Calu3 (cell line): ENCODE measurements around the gene SLC46A1. TPM values are rescaled to one million over a fixed set of nuclear protein-coding genes. Genes with fewer than 3 reads are reported as not detected.
"Not testable (repeated sequence)": the region's sequence is repeated elsewhere in the genome, so short reads cannot be mapped to it uniquely, and the experiment has no call there.

ENCODE experiments used
- BruUV-seq: library from RNA; stranded (reverse); fragments of 400-500 nt; replicated peaks from 2 replicates; lab custom pipeline; 2021; lab: Mats Ljungman, UMichigan
- CTCF ChIA-PET: fragments of 300-600 bp; sonication (Branson Sonifier 250); formaldehyde crosslinking; loops from one replicate; lab custom pipeline; 2022; ENCODE audit warnings: antibody characterized with exemption; lab: Charles Lee
- DNase-seq: peaks from one replicate; pipeline ENCODE4 v3.0.0; 2022
- H3K27ac Mint-ChIP-seq: one replicate; pipeline ENCODE4 v1.8.0; 2022; ENCODE audit warnings: mixed read lengths; ENCODE audit not compliant: unreplicated experiment
- H3K27me3 Mint-ChIP-seq: one replicate; pipeline ENCODE4 v1.8.0; 2022; ENCODE audit warnings: mixed read lengths; ENCODE audit not compliant: unreplicated experiment
- H3K36me3 Mint-ChIP-seq: one replicate; pipeline ENCODE4 v1.8.0; 2022; ENCODE audit warnings: mild to moderate bottlenecking, moderate library complexity, mixed read lengths; ENCODE audit not compliant: insufficient read depth, unreplicated experiment
- H3K4me1 Mint-ChIP-seq: one replicate; pipeline ENCODE4 v1.8.0; 2022; ENCODE audit warnings: mild to moderate bottlenecking, low read depth, mixed read lengths; ENCODE audit not compliant: unreplicated experiment
- H3K4me3 Mint-ChIP-seq: one replicate; pipeline ENCODE4 v1.8.0; 2022; ENCODE audit warnings: mild to moderate bottlenecking, low read depth, moderate library complexity, mixed read lengths; ENCODE audit not compliant: unreplicated experiment
- H3K9me3 Mint-ChIP-seq: one replicate; pipeline ENCODE4 v1.8.0; 2022; ENCODE audit warnings: low read depth, mixed read lengths; ENCODE audit not compliant: unreplicated experiment
- CTCF ChIP-seq: fragments of 200-600 bp; IDR thresholded peaks from one replicate; pipeline ENCODE4 v1.8.0; 2022; ENCODE audit warnings: antibody characterized with exemption; ENCODE audit not compliant: unreplicated experiment
- intact Hi-C: fragments of 100-400 bp; cut with micrococcal nuclease; formaldehyde crosslinking; loops from one replicate; pipeline ENCODE4 v1.10.0; 2022; ENCODE audit not compliant: unreplicated experiment
- total RNA-seq: library from RNA; stranded (reverse); gene quantifications from 2 replicates; pipeline ENCODE4 v1.2.3, GENCODE V29; 2022

SLC46A1 gene
- total RNA-seq, 1 experiment from 2014 or later, result 17.0 TPM

GRCh38 chr17:28443901-28444638 lies 38.1 kb upstream of the SLC46A1 start:
- Mint-ChIP-seq H3K27me3 (peaks cover 16% of the 10 kb centered on the region), H3K36me3 (no peaks in the 10 kb centered on the region), H3K4me1 (no peaks in the 10 kb centered on the region), H3K4me3 (no peak overlapping the region), H3K9me3 (no peaks in the 10 kb centered on the region), H3K27ac (no peak overlapping the region)
- intact Hi-C loops, result no loop called here
- CTCF ChIA-PET, result interaction anchor here (0.7 kb wide), 1 partner anchor 133 kb away, joined by 5 read pairs; no protein-coding TSS in a partner anchor
- DNase-seq, result no peak
- no peak for TF ChIP-seq CTCF
- no TSS peak for BruUV-seq

GRCh38 chr17:28434326-28434725 lies 28.3 kb upstream of the SLC46A1 start:
- intact Hi-C loops, H3K36me3 Mint-ChIP-seq, BruUV-seq, H3K9me3 Mint-ChIP-seq, H3K27ac Mint-ChIP-seq, H3K4me1 Mint-ChIP-seq, CTCF ChIA-PET, DNase-seq, H3K4me3 Mint-ChIP-seq: not testable (repeated sequence)
- H3K27me3 Mint-ChIP-seq, result peaks cover 42% of the 10 kb centered on the region

GRCh38 chr17:28433721-28434120 lies 27.7 kb upstream of the SLC46A1 start:
- no peak for DNase-seq
- no peak for TF ChIP-seq CTCF
- H3K36me3 Mint-ChIP-seq, result no peaks in the 10 kb centered on the region
- H3K9me3 Mint-ChIP-seq, result no peaks in the 10 kb centered on the region
- H3K27ac Mint-ChIP-seq, result no peak overlapping the region
- H3K27me3 Mint-ChIP-seq, result peaks cover 42% of the 10 kb centered on the region
- no peaks in the 10 kb centered on the region for H3K4me1 Mint-ChIP-seq
- H3K4me3 Mint-ChIP-seq, result no peak overlapping the region
- no TSS peak for BruUV-seq
- intact Hi-C loops, result no loop called here
- CTCF ChIA-PET, result no interaction called here

DNA sequence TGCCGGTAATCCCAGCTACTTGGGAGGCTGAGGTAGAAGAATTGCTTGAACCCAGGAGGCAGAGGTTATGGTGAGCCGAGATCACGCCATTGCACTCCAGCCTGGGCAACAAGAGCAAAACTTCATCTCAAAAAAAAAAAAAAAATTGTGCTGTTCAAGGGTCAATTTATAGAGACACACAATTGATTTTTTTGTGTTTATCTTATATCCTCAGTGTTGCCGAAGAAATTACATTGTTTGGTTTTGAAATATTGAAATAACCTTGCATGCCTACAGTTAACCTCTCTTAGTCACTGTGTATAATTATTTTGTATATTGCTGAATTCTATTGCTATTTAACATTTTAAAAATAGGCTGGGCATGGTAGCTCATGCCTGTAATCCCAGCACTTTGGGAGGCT lies 22.0 kb upstream of the SLC46A1 start:
- peaks cover 60% of the 10 kb centered on the region for H3K27me3 Mint-ChIP-seq
- CTCF ChIA-PET, result interaction anchor here (0.7 kb wide), 2 partner anchors 245 to 1189 kb away, joined by 3 to 5 read pairs; no protein-coding TSS in a partner anchor
- H3K4me1 Mint-ChIP-seq, H3K27ac Mint-ChIP-seq, H3K4me3 Mint-ChIP-seq, DNase-seq, H3K36me3 Mint-ChIP-seq, intact Hi-C loops, BruUV-seq, H3K9me3 Mint-ChIP-seq: not testable (repeated sequence)

DNA sequence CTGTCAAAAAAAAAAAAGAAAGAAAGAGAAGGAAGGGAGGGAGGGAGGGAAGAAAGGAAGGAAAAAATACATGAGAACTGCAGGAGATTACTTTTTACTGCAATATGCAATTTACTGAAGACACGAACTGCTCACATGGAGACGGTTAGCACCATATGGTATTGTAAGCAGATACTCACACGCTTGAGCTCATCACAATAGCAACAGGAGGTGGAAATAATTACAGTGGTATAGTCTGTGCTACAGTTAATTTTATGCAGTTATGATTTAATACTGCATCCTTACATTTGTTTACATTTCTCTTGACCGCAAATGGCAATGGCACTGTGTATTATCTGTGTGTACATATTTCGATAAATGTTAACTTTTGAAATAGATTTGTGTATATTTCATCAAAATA lies 21.4 kb upstream of the SLC46A1 start:
- Mint-ChIP-seq H3K36me3 (no peaks in the 10 kb centered on the region), H3K27me3 (peaks cover 53% of the 10 kb centered on the region), H3K27ac (no peak overlapping the region), H3K4me1 (no peaks in the 10 kb centered on the region), H3K4me3 (no peak overlapping the region), H3K9me3 (no peaks in the 10 kb centered on the region)
- TF ChIP-seq CTCF, result no peak
- intact Hi-C loops, result no loop called here
- CTCF ChIA-PET, result no interaction called here
- DNase-seq, result no peak
- no TSS peak for BruUV-seq
